ENCODE measurements around the gene CHST9.
"Not testable (repeated sequence)": the region's sequence is repeated elsewhere in the genome, so short reads cannot be mapped to it uniquely, and the experiment has no call there.

Gene CHST9

DNA sequence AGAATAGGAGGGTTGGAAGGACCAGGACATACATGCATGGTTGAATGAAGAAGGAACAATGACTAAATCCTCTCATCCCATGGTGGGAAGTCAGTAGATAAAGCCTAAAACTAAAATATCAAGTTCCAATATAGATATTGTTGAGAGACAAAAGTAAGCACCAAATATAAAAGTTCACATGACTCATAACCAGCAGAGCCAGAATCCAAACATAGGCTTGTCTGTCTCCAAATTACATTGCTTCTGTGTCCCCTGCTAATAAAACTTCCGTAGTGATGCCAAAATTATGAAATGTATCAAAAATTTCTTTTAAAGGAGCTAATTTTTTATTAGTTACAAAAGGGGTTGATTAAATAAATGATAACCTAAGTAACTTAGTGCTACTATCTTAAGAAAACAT, 19.7 kb downstream of the CHST9 start:
- DNase-seq: no peak

DNA sequence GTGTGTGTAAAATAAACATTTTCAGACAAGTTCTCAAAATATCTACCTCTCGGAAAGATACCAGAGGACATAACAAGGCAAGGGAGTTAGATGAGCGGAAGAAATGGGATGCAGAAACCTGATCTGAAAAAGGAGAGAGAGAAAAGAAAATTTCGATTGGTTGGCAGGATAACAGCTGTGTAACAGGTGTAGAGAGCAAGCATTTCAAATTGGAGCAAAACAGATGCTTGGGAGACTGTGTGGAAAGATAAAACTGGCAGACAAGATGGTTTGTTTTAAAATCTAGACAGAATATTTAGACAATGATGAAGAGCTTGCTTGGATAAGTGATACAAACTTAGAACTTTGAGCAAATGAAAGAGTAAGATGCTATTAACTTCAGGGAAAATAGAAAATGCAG, 20.2 kb downstream of the CHST9 start:
- no peak for DNase-seq

DNA sequence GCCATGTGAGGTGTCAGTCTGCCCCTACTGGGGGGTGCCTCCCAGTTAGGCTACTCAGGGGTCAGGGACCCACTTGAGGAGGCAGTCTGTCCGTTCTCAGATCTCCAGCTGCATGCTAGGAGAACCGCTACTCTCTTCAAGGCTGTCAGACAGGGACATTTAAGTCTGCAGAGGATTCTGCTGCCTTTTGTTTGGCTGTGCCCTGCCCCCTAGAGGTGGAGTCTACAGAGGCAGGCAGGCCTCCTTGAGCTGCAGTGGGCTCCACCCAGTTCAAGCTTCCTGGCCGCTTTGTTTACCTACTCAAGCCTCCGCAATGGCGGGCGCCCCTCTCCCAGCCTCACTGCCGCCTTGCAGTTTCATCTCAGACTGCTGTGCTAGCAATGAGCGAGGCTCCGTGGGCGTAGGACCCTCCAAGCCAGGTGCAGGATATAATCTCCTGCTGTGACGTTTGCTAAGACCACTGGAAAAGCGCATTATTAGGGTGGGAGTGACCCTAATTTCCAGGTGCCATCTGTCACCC, 21.9 kb downstream of the CHST9 start:
- not testable (repeated sequence) for DNase-seq

DNA sequence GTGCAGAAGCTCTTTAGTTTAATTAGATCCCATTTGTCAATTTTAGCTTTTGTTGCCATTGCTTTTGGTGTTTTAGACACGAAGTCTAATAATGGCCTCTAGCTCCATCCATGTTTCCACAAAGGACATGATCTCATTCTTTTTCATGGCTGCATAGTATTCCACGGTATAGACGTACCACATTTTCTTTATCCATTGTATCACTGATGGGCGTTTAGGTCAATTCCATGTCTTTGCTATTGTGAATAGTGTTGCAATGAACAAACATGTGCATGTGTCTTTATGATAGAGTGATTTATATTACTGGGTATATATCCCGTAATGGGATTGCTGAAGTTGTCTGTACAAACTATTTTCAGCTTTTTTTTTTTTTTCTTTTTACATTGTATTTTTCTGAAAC, 35.9 kb downstream of the CHST9 start:
- not testable (repeated sequence) for DNase-seq

DNA sequence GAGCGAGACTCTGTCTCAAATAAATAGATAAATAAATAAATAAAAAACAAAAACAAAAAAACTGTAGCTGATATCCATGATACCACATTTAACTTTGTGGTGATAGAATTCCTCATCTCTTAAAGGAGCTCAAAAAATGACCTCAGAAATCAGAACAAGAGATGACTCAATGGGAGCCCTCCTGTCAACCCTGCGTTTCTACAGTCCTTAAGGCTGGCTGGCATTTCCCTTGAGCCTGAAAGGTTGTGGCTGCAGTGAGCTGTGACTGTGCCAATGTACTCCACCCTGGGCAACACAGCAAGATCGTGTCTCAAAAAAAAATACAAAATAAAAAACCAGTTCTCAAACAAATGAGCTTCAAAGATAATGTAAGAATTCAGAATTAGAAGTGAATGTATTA, 40.4 kb downstream of the CHST9 start:
- DNase-seq: no peak

DNA sequence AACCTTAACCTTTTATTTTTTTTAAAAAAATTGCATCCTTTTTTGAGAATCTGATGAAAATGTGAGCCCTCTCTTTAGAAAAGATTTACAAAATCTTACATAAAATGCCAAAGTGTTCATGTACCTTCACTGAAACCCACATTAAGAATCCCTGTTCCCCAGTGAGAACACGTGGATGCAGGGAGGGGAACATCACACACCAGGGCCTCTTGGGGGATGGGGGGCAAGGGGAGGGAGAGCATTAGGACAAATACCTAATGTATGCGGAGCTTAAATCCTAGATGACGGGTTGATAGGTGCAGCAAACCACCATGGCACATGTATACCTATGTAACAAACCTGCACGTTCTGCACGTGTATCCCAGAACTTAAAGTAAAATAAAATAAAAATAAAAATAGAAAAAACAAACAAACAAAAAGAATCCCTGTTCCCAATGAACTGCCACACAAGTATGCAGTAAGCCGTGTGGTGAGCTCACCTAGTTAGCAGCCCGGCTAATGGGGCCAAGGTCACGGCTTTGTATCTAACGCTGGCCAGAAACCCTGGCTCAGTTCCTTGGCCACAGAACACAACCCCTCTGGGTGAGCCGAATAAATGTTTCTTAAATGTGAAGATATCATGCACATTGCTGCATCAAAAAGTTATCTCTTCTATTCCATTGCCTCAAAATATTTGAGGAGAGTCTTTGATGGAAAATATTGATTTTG, 41.4 kb downstream of the CHST9 start:
- no peak for DNase-seq

DNA sequence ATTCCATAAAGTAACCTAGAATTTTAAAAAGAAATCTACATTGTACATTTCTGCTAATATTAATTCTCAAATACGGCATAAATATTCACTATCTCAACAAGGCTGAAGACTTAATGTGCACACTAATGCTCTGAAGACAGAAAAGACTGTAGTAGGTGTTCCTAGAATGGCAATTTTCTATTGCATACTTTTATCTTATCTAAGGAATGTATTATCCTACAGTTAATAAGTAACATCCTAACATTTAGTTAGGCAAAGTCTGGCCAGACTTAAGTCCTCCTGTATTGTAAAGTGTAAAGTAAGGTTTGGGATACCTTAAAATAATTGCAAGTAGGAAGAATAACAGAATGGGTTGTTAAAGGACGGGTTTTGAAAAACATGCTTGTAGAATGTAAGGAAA, 42.2 kb downstream of the CHST9 start:
- no peak for DNase-seq

DNA sequence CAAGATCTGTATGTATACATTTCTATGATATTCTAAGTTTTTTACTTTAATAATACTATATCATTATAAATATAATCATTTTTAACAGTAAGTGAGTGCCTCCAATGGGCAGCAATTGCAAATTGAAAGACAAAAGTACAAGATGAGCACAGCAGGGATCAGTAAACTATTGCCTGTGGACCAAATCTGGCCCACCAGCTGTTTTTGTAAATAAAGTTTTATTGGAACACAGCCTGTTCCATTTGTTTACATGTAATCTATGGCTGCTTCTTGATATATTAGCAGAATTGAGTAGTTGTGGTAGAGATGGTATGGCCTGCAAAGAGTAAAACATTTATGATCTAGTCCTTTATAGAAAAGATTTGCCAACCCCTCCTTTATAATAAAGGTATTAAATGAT, 43.2 kb downstream of the CHST9 start:
- no peak for DNase-seq

DNA sequence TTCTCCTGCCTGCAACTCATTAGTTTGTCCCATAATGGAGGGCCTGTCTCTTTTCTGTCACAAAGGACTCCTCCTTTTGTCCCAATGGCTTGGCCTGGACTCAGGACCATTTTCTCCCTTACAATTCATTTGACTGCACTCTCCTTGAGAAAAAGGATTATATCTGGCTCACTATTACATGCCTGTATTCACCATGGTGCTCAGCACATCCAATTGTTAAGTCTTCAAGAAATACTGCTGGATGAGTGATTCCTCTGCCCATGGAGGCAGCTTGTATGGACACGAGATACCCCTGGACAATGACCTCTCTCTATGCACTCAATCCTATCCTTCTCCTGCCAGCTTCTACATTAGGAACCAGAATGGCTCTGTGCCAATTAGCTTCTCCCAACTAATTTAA, 47.0 kb downstream of the CHST9 start:
- no peak for DNase-seq

DNA sequence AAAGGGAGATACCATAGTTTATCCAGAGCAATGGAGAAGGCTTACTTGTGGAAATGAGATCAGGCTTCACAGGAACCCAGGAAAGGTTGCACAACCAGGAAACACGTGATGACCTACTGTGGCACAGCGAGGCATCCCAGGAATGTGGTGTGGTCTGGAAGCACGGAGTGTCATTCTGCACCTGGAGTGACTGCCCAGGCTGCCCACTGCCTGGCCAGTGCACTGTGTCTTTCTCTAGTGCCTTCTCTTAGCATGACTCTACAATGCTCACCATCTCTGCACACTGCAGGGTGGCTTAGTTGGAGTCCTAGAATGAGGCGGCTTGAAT, 48.9 kb downstream of the CHST9 start:
- no peak for DNase-seq

DNA sequence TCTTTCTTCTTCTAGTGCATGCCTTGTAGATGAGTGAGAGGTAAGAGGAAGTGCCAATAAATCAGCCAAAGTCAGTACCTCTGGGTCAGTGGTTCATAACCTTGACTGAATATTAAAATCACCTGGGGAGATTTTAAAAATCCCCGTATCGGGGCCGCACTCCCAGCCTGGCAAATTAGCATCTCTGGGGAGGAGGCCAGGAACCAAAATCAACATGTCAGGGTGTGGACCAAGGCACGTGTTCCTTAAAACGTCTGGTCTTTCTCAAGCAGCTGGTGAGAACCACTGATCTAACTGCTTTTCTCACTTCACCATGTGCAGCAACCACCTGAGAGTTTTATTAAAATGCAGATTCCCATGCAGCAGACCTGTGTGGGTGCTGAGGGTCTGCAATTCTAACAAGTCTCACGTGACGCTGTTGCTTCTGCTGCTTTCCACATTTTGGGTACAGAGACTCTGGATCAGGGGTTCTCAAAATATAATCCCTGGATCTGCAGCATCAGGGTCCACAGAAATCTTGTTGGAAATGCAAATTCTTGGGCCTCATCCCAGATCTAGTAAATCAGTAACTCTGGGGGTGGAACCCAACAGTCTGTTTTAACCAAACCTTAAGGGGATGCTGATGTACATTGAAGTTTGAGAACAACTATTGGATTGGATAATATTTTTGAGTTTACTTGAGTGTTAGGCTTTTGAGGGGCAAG, 49.5 kb downstream of the CHST9 start:
- no peak for DNase-seq

DNA sequence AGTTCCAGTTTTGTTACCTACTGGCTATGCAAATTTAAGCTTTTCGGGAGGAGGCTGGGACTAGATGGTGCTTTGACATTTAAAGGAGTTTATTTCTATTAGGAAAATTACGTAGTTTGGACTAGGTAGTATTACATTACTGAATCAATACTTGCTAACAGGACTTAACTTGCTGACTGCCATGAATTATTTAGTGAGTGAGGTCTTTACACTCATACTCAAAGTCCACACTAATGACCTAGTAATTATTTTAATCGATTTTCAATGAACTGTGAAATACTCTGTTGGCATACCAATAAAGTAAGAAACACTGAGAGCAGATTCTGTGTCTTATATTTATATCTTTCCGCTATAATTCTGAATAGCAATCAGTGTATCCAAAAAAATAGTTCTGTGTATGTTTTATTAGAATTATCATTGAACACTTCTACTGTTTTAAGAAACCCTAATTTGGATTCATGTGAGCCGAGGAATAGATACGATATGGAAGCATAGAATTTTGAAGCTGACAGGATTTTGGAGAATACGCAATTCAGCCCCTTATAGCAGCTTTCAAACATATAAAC, 55.0 kb downstream of the CHST9 start:
- no peak for DNase-seq

DNA sequence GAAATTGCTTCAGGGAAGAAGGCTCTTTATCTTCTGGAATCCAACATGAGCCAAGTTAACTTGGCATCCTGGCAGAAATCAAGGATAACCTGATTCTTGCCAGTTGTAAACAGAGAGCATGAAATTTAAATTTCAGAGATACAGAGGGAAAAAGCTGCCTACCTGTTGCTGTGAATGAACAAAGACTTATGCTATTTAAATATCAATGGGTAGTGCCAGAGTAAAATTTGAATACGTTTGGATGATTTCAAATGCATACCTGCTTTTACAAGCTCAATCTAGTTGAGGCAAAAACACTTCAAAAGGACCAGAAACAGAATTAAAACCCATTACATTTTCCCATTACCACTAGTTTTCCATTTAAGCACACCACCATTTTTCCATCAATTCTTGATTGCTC, 60.9 kb downstream of the CHST9 start:
- no peak for DNase-seq

DNA sequence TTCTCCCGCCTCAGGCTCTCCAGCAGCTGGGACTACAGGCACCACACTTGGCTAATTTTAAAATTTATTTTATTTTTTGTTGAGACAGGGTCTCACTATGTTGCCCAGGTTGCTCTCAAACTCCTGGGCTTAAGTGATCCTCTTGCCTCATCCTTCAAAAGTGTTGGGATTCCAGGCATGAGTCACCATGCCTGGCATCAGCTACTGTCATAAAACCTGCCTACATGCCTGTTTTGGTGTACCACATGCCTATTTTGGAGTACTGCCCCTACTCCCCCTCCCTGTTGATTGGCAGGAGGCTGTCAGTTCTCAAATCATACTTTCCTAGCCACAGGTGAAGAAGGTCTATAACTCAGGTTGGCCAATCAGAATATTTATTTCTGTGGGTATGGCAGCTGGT, 64.0 kb downstream of the CHST9 start:
- DNase-seq: no peak

DNA sequence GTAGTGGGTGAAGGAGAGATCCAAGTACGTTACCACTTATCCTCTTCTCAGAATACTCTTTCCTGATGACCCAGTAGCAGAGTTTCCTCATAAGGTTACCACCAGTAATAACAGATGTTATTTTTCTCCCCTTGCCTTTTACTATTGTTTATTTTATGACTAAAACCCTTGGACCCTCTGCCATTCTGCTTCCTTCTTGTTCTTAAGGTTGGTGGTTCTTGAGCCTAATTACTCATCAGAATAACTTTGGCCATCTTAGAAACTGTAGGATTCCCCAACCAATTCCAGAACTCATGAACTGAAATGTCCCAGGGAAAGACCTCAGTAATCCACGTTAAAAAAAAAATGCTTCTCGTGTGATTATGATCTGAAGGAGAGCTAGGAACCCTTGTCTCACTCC, 64.9 kb downstream of the CHST9 start:
- no peak for DNase-seq

DNA sequence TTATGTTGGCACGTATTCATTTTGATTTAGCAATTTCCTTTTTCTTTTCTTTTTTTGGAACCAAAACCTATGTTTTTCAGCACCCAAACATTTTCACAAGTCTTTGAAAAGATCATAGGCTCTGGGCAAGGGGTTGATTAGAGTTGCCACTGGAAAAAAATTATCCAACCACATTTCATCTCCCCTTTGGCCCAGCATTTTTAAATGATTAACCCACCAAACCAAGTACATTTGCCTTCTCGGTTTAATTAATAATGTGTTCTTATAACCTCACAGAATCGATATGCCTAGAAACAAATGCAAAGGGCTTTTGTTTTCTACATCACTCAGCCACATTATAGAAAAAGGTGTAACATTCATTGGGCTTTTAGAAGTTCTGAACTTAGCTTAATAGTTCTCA, 66.1 kb downstream of the CHST9 start:
- DNase-seq: no peak

DNA sequence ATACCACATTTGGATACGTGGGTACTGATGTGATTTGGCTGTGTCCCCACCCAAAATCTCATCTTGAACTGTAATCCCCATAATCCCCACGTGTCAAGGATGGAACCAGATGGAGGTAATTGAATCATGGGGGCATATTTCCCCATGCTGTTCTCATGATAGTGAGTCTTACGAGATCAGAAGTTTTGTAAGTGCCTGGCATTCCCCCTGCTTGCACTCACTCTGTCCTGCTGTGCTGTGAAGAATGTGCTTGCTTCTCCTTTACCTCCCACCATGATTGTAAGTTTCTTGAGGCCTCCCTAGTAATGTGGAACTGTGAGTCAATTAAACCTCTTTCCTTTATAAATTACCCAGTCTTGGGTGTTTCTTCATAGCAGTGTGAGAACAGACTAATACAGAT, 70.3 kb downstream of the CHST9 start:
- DNase-seq: peak; percentile 68

DNA sequence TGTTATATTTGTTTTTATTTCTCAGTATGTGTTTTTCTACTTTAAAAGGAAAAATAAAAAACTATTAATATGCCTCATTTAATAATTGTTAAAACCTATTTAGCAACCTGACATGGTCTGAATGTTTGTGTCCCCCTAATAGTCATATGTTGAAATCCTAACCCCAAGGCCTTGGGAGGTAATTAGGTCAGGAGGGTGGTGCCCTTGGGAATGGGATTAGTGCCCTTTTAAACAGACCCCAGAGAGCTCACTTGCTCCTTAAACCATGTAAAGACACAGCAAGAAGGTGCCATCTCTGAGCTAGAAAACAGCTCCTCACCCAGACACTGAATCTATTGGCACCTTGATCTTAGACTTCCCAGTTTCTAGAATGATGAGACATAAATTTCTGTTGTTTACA, 71.8 kb downstream of the CHST9 start:
- no peak for DNase-seq

DNA sequence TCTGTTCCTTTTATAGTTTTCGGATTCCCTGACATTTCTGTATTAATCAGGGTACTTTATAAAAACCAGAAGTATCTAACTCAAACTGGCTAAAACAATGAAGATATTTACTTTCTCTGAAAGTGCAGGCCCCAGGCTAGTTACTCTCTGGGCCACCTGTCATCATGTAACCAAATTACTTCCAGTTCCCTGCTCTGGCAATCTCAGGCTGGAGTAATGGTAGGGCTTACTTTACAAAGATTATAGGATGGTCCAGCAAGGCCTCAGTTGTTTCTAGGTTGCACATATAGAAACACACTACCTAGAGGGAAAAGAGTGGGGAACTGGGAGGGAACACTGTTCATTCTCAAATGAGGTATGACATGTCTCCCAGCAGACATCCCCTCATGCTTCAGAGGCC, 74.8 kb downstream of the CHST9 start:
- no peak for DNase-seq

DNA sequence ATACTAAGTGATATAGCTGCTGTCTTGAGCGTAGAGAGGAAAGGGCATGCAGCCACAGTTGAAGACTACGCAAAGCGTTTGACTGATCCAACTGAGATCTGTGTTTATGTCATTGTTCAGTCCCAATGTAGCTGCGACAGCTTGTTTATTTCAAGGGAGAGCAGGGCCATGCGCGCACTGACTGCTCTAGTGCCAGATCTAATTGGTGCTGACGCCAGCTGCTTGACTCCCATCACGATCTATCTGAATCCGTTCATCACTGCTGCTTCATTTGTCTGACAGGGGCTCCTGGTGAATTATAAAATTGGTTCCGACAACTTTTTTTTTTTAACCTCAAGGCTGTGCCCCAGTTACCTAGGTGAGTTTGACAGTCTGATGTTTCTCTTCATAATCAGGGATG, 75.7 kb downstream of the CHST9 start:
- no peak for DNase-seq

DNA sequence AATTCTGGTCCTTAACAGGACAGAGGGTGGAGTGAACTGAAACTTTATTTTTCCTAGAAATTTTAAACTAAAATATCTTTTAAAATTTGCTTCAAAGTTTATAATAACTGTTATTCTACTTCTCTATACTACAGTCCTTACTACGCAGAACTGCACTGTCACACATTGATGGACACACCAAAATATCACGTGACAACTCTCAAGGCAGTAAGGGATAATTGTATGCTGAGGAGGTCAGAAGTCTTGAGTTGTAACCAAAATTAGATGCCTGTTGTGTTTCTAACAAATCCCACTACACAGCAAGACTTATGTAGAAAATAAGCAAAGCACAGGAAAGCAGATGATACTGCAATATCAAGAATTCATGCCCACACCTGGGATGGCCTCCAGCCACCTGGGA, 76.3 kb downstream of the CHST9 start:
- DNase-seq: no peak

DNA sequence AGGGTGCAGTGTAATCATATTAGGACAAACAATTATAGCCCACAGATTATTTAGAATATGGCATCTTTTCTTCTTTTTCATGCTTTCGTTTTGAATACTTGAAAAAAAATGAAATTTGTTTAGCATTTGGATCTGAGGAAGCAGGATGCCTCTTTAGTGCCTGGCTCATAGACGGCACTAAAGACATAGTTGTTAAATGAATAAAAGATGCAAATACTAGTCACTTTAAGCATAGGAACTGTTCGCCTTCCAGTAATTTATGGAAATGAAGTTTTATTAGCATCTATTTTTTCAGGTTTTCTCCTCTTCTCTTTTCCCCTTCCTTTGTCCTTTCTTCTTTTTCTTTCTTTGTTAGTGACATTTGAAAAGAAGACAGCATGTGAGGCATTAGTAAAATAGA, 80.4 kb downstream of the CHST9 start:
- DNase-seq: no peak

DNA sequence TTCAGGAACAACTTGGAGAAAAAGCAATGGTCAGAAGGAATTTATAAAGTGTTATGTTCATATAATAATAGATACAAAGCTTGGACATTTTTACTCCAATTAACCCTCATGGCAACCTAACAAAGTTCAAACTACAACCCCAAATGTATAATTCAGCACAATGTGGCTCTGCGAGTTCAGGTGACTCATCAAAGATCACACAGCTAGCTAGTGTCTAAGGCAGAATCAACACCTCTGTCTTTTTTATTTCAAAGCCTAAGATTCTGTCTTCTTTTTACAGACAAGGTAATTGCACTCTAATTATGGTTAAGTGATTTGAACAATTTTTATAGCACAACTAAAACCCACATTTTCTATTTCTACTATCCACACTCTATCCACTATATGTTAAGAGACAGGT, 90.5 kb downstream of the CHST9 start:
- no peak for DNase-seq

DNA sequence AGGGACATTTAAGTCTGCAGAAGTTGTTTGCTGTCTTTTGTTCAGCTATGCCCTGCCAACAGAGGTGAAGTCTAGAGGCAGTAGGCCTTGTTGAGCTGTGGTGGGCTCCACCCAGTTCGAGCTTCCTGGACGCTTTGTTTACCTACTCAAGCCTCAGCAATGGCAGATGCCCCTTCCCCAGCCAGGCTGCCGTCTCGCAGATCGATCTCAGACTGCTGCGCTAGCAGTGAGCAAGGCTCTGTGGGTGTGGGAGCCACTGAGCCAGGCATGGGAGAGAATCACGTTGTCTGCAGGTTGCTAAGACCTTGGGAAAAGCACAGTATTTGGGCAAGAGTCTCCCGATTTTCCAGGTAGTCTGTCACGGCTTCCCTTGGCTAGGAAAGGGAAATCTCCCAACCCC, 91.8 kb downstream of the CHST9 start:
- not testable (repeated sequence) for DNase-seq

DNA sequence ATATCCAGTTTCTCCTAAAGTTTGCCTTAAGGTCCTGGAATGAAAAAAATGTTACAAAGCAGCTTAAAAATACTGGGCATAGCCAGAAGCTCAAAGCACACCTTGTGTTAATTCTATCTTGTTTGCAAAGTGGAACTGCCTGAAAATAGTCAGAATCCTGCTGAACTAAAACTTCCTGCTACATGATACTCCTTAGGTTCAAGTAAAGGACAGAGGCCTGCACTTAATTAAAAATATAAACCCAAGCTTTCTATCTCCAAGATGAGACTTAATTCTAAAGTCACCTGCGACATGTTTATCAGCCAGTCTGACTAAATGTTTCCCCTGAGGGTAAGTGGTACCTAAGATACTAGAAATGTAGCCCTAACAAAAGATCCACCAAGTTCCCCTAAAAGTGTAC, 103.4 kb downstream of the CHST9 start:
- no peak for DNase-seq

Data from NCI-H82 (cell line).